ENCODE results near the gene RHCE.
"Not testable (repeated sequence)": the region's sequence is repeated elsewhere in the genome, so short reads cannot be mapped to it uniquely, and the experiment has no call there.

RHCE gene

DNA sequence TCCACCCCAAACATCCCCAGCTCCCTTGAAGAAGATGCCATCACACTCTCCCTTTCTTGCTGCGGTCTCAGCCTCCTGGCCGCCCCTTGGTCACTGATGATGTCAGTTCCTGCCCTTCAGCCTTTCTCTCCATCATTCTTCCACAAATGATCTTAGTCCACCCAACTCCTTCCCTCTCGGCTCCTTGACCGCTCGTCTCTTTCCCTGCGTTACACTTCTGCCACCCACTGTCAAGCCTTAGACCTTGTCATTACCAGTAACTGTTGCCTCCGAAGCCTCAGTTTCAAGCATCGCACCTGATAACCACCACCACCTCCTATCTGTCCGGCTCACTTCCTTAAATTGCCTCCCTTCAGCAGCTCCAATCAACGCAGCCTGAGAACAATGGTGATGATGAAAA is 23.1 kb downstream of the RHCE start:
- DNase-seq: not testable (repeated sequence)

- DNase-seq: no peak
Measured at GRCh38 chr1:25392841-25393240, 27.8 kb downstream of the RHCE start.

DNA sequence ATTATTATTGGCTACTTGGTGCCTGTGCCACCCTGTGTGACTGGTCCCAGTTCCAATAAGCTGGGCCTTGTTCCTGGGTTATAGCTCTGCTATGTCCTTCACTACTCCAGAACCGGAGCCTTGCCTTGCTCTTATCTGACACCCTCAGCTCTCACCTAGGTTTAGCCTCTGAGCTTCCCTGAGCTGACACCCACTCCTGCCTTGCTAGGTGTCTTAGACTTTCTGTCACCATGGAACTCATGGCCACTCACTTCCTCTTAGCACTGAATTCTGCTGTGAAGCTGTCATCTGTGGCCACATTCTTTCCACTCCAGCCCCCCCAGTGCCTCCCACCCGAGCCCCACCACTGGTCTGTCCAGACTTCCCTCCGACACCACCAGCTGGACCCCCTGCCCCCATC is 30.9 kb downstream of the RHCE start:
- not testable (repeated sequence) for DNase-seq

- not testable (repeated sequence) for DNase-seq
Measured at GRCh38 chr1:25388691-25389090, 31.9 kb downstream of the RHCE start.

GRCh38 chr1:25387096-25387495 is 33.5 kb downstream of the RHCE start:
- DNase-seq: not testable (repeated sequence)

DNA sequence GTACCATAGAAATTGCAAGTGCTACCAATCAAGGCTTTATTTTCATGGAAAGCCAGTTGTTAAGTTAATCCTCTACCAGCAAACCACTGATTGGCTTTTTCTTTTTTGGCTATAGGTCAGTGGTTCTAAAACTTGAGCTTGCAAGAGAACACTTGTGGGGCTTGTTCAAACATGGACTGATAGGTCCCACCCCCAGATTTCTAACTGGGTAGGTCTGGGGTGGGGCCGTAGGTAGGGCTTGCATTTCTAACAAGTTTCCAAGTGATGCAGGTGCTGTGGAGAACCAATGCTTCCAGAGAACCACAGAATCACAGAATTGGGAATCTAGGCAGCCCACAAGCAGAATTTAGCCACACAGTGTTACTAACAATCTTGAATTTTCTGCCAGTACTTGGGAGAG is 36.8 kb downstream of the RHCE start:
- DNase-seq: not testable (repeated sequence)

GRCh38 chr1:25383090-25383489 is 37.5 kb downstream of the RHCE start:
- not testable (repeated sequence) for DNase-seq

- DNase-seq: not testable (repeated sequence)
Measured at GRCh38 chr1:25382543-25382942, 38.1 kb downstream of the RHCE start.

GRCh38 chr1:25378367-25378766 is 42.3 kb downstream of the RHCE start:
- not testable (repeated sequence) for DNase-seq

- not testable (repeated sequence) for DNase-seq
Measured at GRCh38 chr1:25371757-25372156, 48.9 kb downstream of the RHCE start.

DNA sequence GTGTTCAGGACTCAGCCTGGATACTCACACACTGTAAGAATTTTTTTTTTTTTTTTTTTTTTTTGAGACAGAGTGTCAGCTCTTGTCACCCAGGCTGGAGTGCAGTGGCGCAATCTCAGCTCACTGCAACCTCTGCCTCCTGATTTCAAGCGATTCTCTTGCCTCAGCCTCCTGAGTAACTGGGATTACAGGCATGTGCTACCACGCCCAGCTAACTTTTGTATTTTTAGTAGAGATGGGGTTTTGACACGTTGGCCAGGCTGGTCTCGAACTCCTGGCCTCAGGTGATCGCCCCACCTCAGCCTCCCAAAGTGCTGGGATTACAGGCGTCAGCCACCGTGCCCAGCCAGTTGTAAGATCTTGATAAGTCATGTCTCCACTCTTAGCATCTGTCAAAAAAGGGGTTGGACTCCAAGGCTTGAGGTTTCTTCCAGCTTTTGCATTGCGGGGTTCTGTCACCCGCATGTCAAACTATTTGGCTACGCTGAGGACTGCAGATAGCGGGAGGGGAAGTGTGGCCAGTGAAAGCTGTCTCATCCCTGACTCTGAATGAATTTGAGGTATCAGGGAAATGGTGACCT is 50.8 kb downstream of the RHCE start:
- not testable (repeated sequence) for DNase-seq

DNA sequence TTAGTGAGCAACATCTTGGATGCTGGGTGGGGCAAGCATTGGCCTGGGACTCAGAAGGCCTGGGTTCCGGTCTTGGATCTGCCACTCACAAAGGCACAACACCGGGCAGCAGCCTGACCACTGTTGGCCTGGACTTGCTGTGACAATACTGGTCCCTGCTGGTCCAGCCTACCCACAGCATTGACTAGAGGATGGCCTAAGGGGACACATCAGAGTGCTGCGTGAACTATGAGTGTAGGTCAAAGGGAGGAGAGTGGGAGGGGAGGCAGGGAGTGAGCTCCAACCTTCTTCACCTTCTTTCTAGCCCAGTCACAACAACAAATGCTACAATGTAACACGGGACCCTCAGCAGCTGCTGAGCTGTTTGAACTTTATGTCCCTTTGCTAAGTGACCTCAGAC is 51.4 kb downstream of the RHCE start:
- DNase-seq: no peak

DNA sequence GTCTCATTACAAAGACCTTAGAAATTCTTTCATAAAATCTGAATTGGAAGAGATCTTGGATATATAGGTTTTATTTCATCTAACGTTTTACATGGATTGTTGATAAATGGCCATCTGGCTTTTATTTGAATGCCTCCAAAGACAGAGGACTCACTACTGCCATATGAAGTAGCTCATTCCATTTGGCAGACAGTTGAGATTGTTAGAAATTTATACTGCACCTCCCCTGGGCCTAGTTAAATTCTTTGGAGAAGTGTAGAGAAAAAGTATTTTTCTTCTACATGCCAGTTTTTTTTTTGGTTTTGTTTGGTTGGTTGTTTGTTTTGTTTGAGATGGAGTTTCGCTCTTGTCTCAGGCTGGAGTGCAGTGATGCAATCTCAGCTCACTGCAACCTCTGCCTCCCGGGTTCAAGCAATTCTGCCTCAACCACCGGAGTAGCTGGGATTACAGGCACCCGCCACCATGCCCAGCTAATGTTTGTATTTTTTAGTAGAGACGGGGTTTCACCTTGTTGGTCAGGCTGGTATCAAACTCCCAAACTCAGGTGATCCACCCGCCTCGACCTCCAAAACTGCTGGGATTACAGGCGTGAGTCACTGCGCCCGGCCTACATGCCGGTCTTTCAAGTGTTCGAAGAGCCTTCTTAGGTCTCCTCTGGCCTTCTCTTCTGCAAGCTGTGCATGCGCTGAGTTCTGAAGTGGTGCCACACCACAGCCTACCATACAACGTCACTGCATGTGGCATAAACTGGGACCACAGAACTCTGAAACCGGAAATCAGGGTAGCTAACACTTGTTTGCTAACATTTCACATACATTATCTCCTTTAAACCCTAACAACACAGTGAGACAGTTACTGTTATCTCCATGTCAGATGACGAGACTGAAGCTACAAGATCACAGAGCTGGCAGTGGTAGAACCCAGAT is 57.7 kb downstream of the RHCE start:
- DNase-seq: not testable (repeated sequence)

DNA sequence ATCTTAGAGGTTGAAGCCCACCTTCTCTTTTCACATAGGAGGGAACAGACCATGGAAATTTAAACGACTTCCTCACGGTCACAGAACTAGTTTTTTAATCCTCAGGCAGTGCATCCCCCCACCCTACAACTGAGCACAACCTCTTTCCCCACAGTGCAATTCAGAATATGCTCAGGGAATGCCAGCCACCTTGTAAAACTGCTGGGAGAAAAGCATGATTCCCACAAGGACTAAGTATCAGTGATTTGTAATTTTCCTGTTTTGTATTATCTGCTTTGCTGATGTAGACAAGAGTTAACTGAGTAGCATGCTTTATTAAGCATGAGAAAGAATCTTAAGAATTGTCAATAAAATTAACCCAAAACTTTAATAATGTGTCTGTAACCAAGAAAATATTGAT is 58.7 kb downstream of the RHCE start:
- DNase-seq: no peak

DNA sequence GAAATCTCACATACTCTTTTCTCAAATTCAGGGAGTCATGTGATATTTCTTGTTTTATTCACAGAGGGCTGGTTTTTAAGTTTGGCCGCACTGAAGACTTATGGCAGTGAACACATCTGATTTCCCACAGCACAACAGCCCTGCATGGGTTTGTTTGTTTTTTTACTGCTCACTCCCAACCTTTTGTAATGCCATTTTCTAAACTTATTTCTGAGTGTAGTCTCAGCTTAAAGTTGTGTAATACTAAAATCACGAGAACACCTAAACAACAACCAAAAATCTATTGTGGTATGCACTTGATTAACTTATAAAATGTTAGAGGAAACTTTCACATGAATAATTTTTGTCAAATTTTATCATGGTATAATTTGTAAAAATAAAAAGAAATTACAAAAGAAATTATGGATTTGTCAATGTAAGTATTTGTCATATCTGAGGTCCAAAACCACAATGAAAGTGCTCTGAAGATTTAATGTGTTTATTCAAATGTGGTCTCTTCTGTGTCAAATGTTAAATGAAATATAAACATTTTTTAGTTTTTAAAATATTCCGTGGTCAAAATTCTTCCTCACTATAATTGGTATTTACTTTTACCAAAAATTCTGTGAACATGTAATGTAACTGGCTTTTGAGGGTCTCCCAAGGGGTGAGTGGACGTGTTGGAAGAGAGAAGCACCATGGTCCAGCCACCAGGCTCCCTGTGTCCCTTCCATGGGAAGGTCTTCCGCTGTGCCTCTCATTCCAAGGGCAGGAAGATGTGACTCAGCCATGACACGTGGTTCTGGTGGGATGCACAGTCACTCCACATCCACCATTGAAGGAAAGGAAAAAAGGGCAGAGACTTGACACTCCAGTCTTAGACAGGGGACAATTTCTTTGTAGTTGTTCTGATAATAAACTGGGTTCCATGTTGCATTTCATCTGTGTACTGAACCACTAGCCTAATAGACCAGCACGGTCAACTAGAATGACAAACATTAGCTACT is 59.7 kb downstream of the RHCE start:
- no peak for DNase-seq

DNA sequence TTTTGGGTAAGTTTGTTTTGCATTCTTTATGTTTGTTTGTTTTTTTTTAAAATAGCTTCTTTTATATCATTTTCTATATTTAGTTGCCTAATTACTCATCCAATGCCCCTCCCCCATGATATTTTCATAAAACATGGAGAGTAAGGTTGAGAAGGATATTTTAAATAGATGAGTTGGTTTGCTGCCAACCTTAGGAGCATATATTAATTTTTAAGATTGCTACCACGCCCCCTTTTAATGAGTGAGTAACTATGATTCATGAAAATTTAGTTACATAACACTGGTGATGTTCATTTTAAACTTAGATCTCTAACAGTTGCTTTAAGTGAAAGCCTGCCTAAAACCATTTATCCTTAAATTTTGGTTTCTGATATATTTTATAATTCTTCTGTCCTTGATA is 63.8 kb downstream of the RHCE start:
- DNase-seq: no peak

DNA sequence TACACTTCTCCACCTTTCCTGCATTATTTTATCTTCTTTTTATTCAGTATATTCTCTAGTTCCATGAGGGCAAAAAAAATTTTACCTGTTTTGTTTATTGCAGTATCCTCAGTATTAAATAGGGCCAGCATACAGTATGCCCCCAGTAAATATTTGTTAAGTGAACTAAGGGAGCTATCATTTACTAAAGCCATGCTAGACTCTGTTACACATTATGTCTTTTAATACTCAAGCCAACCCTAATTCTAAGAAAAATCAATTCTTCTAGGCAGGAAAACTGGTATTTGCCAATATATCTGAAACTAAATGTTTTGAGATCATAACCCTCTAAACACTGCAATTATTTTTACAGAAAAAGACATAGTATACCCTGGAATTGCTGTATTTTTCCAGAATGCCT is 64.2 kb downstream of the RHCE start:
- no peak for DNase-seq

DNA sequence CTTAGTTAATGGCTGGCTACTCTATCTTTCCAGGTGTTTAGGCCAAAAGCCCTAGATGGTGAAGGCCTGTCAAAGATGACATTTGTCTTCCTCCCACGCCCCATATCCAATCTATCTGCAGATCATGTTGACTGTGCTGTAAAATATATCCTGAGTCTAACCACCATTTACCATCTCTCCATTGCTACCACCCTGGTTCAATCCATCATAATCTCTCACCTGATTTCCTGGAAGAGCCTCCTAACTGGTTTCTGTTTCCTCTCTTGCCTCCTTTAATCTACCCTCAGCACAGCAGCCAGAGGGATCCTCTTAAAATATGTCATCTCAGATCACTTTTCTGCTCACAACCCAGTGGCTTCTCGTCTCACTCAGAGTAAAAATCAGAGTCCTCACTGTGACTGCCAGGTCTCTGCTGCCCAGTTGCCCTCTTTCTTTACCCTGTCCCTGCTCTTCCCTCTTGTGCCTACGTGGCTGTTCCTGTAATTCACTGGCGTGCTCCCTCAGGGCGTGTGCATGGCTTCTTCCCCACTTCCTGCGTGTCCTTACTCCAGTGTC is 64.7 kb downstream of the RHCE start:
- no peak for DNase-seq

DNA sequence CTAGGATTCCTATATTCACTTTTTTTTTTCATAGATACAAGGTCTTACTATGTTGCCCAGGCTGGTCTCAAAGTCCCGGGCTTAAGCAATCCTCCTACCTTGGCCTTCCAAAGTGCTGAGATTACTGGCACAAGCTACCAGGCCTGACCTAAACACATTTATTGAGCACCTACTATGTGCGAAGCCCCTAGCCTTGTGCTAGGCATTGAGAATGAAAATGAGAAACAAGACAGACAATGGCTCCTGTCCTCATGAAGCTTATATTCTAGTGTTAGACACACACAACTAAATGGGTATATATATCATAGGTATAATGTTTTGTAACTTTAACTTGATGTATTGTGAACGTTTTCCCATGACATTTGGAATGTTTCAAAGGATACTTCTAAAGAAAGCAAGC is 71.0 kb downstream of the RHCE start:
- no peak for DNase-seq

DNA sequence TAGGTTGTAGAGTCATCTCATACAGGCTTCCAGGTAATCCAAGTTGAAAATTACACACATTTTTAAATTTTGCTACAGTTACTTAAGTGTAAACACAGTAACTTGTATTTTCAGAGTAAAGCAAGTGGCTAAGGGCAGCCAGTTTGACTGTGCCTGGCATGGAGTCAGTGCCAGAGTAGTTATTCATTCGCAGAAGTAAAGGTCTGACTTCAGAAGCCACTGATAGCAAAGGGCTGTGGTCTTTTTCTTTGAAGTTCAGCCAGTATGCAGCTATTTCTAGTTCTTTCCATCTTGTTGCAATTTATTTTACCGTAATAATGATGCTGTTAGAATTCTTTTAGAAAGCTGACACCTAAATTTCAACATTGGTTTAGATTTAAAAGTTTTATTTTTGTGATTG is 73.1 kb downstream of the RHCE start:
- no peak for DNase-seq

DNA sequence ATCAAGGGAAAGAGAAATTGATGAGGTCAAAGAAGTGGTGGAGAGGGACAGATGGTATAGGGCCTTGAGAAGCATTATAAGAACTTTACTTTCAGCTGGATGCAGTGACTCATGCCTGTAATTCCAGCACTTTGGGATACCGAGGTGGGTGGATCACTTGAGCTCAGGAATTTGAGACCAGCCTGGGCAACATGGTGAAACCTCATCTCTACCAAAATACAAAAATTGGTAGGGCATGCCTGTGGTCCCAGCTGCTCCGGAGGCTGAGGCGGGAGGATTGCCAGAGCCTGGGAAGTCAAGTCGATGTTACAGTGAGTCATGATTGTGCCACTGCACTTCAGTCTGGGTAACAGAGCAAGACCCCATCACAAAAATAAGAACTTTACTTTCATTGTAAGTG is 76.8 kb downstream of the RHCE start:
- no peak for DNase-seq

DNA sequence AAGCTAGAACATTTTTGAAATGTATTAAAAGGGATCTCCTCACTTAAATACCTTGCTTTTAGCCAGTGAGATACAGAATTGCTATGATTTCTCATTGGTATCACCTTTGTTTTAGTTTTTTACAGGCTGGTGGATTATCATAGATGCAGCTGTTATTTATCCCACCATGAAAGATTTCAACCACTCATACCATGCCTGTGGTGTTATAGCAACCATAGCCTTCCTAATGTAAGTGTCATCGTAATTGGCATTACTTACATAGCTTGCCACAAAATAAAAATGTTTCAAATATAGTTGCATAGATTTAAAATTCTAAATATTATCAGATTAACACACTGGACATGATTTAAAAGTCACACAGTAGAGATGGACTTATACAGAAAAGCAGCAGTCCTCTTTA is 77.8 kb downstream of the RHCE start:
- DNase-seq: no peak

DNA sequence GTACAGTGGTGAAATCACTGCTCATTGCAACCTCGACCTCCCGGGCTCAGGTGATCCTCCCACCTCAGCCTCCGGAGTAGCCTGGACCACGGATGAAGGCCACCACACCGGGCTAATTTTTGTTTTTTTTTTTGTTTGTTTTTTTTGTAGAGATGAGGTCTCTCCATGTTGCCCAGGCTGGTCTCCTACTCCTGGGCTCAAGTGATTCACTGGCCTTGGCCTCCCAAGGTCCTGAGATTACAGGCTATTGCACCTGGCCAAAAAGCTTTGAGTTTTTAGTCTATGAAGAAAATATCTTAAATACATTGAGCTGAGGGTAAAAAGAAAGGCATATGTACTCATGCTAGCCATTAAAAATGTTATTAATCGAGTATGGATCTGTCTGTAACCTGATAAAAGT is 78.9 kb downstream of the RHCE start:
- DNase-seq: no peak
